K562 (cell line): Measurements from ENCODE around the gene FBXO8.

ENCODE experiments used
- EGR1 ChIP-seq: fragments of 450-650 bp; conservative IDR thresholded peaks from 2 replicates; pipeline ENCODE4 v1.6.1; 2017; ENCODE audit warnings: mild to moderate bottlenecking
- FOXM1 ChIP-seq, 2 experiments: fragments of 450-650 bp in 1 of 2; sonication (generic) in 1 of 2; formaldehyde crosslinking in 1 of 2; IDR thresholded peaks; 2 replicates each; pipeline versions ENCODE4 v1.6.1 to v1.9.0; 2017 to 2022; ENCODE audit warnings: low read depth in 2 of 2, mild to moderate bottlenecking in 2 of 2, missing genetic modification reagents in 1 of 2, moderate library complexity in 1 of 2
- JUND ChIP-seq, 2 experiments: IDR thresholded peaks; 2 replicates in 1 of 2; 3 replicates in 1 of 2; pipeline ENCODE4 v1.6.1; 2011; ENCODE audit warnings: borderline replicate concordance in 2 of 2, low read depth in 2 of 2, low read length in 2 of 2, improper control_type of control experiment in 1 of 2, missing biosample characterization in 1 of 2, missing genetic modification characterization in 1 of 2, missing genetic modification reagents in 1 of 2
- KLF1 ChIP-seq: fragments of 450-650 bp; IDR thresholded peaks from 2 replicates; pipeline ENCODE4 v1.6.1; 2016; ENCODE audit warnings: missing genetic modification characterization, missing compliant biosample characterization
- MAFG ChIP-seq: fragments of 450-650 bp; conservative IDR thresholded peaks from 2 replicates; pipeline ENCODE4 v1.6.1; 2016; ENCODE audit warnings: missing genetic modification characterization, missing compliant biosample characterization
- POLR2A ChIP-seq: fragments of 450-650 bp; conservative IDR thresholded peaks from 2 replicates; pipeline ENCODE4 v1.6.1; 2016
- POLR2AphosphoS5 ChIP-seq: IDR thresholded peaks from 2 replicates; pipeline ENCODE4 v1.6.1; 2011; ENCODE audit warnings: mild to moderate bottlenecking, low read depth, low read length, moderate library complexity; ENCODE audit not compliant: control insufficient read depth, insufficient read depth
- ZNF75A ChIP-seq: fragments of 450-650 bp; formaldehyde crosslinking; IDR thresholded peaks from 2 replicates; pipeline ENCODE4 v1.4.0; 2020; ENCODE audit warnings: mild to moderate bottlenecking
- TF ChIP-seq, protein P1 (sequence below), 3 experiments: IDR thresholded peaks in 2 of 3; conservative IDR thresholded peaks in 1 of 3; 2 replicates each; pipeline ENCODE4 v1.5.1; 2011 to 2012; ENCODE audit warnings: low read length in 3 of 3, mild to moderate bottlenecking in 3 of 3, control low read depth in 2 of 3, improper control_type of control experiment in 1 of 3, inconsistent platforms in 1 of 3, low read depth in 1 of 3, mixed read lengths in 1 of 3, moderate library complexity in 1 of 3; ENCODE audit not compliant: insufficient read depth in 2 of 3
- TF ChIP-seq, protein P2 (sequence below): IDR thresholded peaks from 3 replicates; pipeline ENCODE4 v1.6.1; 2011; ENCODE audit warnings: borderline replicate concordance, mild to moderate bottlenecking, moderate library complexity; ENCODE audit not compliant: insufficient read length; ENCODE audit errors: extremely low read depth
- TF ChIP-seq, protein P3 (sequence below), 2 experiments: IDR thresholded peaks; 2 replicates each; pipeline ENCODE4 v1.6.1; 2011; ENCODE audit warnings: borderline replicate concordance in 1 of 2, control low read depth in 1 of 2, low read depth in 1 of 2, low read length in 1 of 2, mild to moderate bottlenecking in 1 of 2, mixed read lengths in 1 of 2, moderate library complexity in 1 of 2; ENCODE audit not compliant: insufficient read depth in 1 of 2, insufficient read length in 1 of 2, poor library complexity in 1 of 2, severe bottlenecking in 1 of 2; ENCODE audit errors: extremely low read depth in 1 of 2
- TF ChIP-seq, protein P4 (sequence below): sonication (generic); formaldehyde crosslinking; IDR thresholded peaks from 2 replicates; pipeline ENCODE4 v1.8.1; 2022; ENCODE audit warnings: missing genetic modification reagents

DNA sequence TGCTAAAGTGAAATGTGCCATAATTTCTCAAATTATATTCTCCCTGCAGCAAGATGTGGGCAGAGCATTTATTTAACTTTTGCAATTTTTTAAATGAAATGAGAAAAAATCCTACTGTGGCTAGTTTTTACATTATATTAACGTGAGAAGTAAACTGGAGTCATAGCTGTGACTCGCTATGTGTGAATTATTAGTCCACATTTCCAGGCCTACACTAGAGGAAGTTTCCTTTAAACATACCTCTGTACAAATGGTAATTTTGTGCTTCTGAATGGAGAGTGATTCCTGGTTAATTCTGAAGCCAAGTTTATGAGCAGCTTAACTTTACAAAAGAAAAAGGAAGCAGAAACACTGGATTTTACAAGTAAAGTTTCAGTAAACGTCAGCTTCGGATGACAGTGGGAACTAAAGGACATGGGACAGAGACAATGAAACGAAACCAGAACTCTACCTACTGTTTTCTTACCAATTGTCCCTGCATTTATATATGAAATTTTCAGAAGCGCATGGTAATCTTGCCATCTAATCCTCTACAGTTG lies 72.4 kb downstream of the FBXO8 start:
- TF ChIP-seq KLF1 (tag) (no peak), EGR1 (no peak), FOXM1 (IDR thresholded peaks at IDR 0.05; ENCODE audit: low read depth) (no peak), FOXM1 (CRISPR knock-in tag; IDR thresholded peaks at IDR 0.05; ENCODE audit: low read depth) (no peak), POLR2A (no peak), JUND (IDR thresholded peaks at IDR 0.05; ENCODE audit: borderline replicate concordance, low read depth, low read length) (no peak), JUND (tag; IDR thresholded peaks at IDR 0.05; ENCODE audit: borderline replicate concordance, low read depth, low read length) (no peak), POLR2AphosphoS5 (no peak), MAFG (tag) (no peak), ZNF75A (CRISPR knock-in tag) (no peak)
- TF ChIP-seq, protein P1, sequence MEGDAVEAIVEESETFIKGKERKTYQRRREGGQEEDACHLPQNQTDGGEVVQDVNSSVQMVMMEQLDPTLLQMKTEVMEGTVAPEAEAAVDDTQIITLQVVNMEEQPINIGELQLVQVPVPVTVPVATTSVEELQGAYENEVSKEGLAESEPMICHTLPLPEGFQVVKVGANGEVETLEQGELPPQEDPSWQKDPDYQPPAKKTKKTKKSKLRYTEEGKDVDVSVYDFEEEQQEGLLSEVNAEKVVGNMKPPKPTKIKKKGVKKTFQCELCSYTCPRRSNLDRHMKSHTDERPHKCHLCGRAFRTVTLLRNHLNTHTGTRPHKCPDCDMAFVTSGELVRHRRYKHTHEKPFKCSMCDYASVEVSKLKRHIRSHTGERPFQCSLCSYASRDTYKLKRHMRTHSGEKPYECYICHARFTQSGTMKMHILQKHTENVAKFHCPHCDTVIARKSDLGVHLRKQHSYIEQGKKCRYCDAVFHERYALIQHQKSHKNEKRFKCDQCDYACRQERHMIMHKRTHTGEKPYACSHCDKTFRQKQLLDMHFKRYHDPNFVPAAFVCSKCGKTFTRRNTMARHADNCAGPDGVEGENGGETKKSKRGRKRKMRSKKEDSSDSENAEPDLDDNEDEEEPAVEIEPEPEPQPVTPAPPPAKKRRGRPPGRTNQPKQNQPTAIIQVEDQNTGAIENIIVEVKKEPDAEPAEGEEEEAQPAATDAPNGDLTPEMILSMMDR (IDR thresholded peaks at IDR 0.05 in 2 of 3, conservative IDR thresholded peaks at IDR 0.05 in 1 of 3; ENCODE audit: insufficient read depth in 2 of 3, low read depth in 1 of 3, low read length in 3 of 3) = no peak
- TF ChIP-seq, protein P2, sequence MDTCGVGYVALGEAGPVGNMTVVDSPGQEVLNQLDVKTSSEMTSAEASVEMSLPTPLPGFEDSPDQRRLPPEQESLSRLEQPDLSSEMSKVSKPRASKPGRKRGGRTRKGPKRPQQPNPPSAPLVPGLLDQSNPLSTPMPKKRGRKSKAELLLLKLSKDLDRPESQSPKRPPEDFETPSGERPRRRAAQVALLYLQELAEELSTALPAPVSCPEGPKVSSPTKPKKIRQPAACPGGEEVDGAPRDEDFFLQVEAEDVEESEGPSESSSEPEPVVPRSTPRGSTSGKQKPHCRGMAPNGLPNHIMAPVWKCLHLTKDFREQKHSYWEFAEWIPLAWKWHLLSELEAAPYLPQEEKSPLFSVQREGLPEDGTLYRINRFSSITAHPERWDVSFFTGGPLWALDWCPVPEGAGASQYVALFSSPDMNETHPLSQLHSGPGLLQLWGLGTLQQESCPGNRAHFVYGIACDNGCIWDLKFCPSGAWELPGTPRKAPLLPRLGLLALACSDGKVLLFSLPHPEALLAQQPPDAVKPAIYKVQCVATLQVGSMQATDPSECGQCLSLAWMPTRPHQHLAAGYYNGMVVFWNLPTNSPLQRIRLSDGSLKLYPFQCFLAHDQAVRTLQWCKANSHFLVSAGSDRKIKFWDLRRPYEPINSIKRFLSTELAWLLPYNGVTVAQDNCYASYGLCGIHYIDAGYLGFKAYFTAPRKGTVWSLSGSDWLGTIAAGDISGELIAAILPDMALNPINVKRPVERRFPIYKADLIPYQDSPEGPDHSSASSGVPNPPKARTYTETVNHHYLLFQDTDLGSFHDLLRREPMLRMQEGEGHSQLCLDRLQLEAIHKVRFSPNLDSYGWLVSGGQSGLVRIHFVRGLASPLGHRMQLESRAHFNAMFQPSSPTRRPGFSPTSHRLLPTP = no peak
- TF ChIP-seq, protein P3, sequence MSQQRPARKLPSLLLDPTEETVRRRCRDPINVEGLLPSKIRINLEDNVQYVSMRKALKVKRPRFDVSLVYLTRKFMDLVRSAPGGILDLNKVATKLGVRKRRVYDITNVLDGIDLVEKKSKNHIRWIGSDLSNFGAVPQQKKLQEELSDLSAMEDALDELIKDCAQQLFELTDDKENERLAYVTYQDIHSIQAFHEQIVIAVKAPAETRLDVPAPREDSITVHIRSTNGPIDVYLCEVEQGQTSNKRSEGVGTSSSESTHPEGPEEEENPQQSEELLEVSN (IDR thresholded peaks at IDR 0.05; ENCODE audit: borderline replicate concordance in 1 of 2, extremely low read depth in 1 of 2, insufficient read depth in 1 of 2, insufficient read length in 1 of 2, low read depth in 1 of 2, low read length in 1 of 2, poor library complexity in 1 of 2, severe bottlenecking in 1 of 2) = no peak
- TF ChIP-seq, protein P4, sequence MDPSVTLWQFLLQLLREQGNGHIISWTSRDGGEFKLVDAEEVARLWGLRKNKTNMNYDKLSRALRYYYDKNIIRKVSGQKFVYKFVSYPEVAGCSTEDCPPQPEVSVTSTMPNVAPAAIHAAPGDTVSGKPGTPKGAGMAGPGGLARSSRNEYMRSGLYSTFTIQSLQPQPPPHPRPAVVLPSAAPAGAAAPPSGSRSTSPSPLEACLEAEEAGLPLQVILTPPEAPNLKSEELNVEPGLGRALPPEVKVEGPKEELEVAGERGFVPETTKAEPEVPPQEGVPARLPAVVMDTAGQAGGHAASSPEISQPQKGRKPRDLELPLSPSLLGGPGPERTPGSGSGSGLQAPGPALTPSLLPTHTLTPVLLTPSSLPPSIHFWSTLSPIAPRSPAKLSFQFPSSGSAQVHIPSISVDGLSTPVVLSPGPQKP (CRISPR knock-in tag) = no peak
